BJ (cell line): ENCODE measurements around the gene AVL9. TPM values are rescaled to one million over a fixed set of nuclear protein-coding genes. Genes with fewer than 3 reads are reported as not detected.

Source experiments
- CTCF ChIA-PET: fragments of 350-600 bp; formaldehyde crosslinking; extraction: SDS; loops from one replicate; lab custom pipeline; 2021; ENCODE audit warnings: antibody characterized with exemption, inconsistent platforms; lab: Yijun Ruan, JAX
- POLR2A ChIA-PET: fragments of 300-600 bp; sonication (Branson Sonifier 250); formaldehyde crosslinking; extraction: SDS; loops from one replicate; lab custom pipeline; 2021; ENCODE audit warnings: antibody characterized with exemption; lab: Charles Lee
- DNase-seq: peaks from one replicate; pipeline ENCODE4 v3.0.0-alpha.2; 2011; ENCODE audit warnings: low read depth
- H3K27me3 ChIP-seq: 2 replicates; pipeline ENCODE4 v1.6.0; 2011; ENCODE audit warnings: low read length; ENCODE audit not compliant: control insufficient read depth, insufficient read depth
- H3K36me3 ChIP-seq: 2 replicates; pipeline ENCODE4 v1.5.1; 2011; ENCODE audit warnings: low read length; ENCODE audit not compliant: control insufficient read depth, insufficient read depth
- H3K4me3 ChIP-seq: 2 replicates; pipeline ENCODE4 v1.5.1; 2011; ENCODE audit warnings: low read depth, mild to moderate bottlenecking, control low read depth, low read length
- CTCF ChIP-seq: IDR thresholded peaks from 2 replicates; pipeline ENCODE4 v1.5.1; 2011; ENCODE audit warnings: low read depth, mild to moderate bottlenecking, control low read depth, inconsistent platforms, low read length, moderate library complexity; ENCODE audit not compliant: insufficient read depth
- polyA plus RNA-seq: library from polyadenylated mRNA; depleted of rRNA; stranded (reverse); fragments of >200 nt; gene quantifications from 2 replicates; pipeline ENCODE4 v1.2.3, GENCODE V29; 2011

The AVL9 gene
- polyA plus RNA-seq, 1 experiment, result 12.0 TPM

GRCh38 chr7:32481176-32481575 is 14.1 kb upstream of the AVL9 start:
- Histone ChIP-seq H3K36me3 (no peaks in the 10 kb centered on the region), H3K27me3 (no peaks in the 10 kb centered on the region; the same call in 1 of the 2 replicates), H3K4me3 (no peak overlapping the region)
- no peak for TF ChIP-seq CTCF
- DNase-seq, result no peak
- POLR2A ChIA-PET, result no interaction called here
- CTCF ChIA-PET, result interaction anchor here (8.2 kb wide), 1 partner anchor 274 kb away, joined by 170 read pairs; no protein-coding TSS in a partner anchor

DNA sequence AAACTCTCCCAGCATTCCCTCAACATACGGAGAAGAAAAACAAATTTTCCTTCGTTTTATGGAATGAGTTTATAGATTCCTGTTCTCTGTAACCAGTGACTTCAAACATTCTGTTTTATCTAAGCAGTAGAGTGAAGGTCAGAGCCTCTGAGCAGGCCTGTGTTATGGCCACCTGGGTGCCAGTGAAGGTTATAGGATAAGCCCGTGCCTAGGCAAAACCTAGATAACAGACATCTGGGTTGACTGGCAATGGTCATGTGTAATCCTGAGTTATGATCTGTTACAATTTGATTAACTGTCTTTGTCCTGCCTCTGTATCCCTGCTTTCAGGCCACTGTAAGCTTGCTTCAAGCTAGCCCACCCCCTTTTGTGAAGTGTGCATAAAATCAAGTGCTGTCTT is 13.4 kb upstream of the AVL9 start:
- POLR2A ChIA-PET, result no interaction called here
- DNase-seq, result no peak
- CTCF ChIA-PET, result no interaction called here
- no peaks in the 10 kb centered on the region; the same call in 1 of the 2 replicates for H3K27me3 ChIP-seq
- TF ChIP-seq CTCF, result no peak
- no peak overlapping the region for H3K4me3 ChIP-seq
- no peaks in the 10 kb centered on the region for H3K36me3 ChIP-seq

GRCh38 chr7:32489788-32490126 is 5.5 kb upstream of the AVL9 start:
- ChIA-PET POLR2A (no interaction called here), CTCF (interaction anchor here (0.9 to 2.0 kb wide), 3 partner anchors 10 to 618 kb away, joined by 3 to 14 read pairs (median 6); no protein-coding TSS in a partner anchor)
- H3K36me3 ChIP-seq, result no peaks in the 10 kb centered on the region; the same call in 1 of the 2 replicates
- H3K27me3 ChIP-seq, result no peaks in the 10 kb centered on the region
- no peak for DNase-seq
- peak overlapping the region; percentile 78 for H3K4me3 ChIP-seq
- TF ChIP-seq CTCF, result no peak

DNA sequence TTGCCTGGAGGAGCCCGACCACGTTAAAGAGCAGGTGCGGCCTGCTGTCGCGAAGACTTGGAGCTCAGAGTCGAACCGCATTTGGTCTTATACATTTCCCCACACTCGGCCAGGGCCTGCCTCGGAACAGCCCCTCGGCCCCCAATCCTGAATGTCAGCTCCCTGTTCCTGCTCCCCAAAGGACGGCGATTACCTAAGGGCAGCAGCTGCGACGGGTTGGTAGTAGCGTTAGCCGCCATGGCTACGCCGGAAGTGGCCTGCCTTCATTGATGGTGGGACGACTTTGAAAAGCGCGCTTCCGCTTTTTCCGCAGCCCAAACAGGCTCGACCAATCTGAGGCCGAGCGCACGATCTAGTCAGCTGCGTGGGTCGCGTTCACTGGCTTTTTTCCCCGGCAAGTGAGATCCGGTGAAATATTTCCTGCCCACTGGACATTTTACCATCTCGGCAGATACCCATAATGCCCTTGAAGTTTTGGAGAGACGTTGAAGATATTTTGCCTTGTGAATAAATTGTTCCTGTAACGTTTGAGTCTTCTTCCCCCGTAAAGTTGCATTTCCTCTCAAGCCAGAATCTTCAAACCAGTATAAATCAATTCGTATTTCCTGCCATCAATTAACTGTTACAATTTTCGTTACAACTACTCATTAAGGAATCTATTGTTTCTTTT is 5.0 kb upstream of the AVL9 start, which contains the start of gene LSM5:
TSS of gene LSM5 (minus strand) at position 254 of the 670 bp plus-strand sequence. CDS start at position 239, 15 bp downstream.
- POLR2A ChIA-PET, result no interaction called here
- no peak for TF ChIP-seq CTCF
- peak; percentile 64 for DNase-seq
- CTCF ChIA-PET, result interaction anchor here (0.9 to 2.0 kb wide), 3 partner anchors 10 to 618 kb away, joined by 3 to 14 read pairs (median 6); no protein-coding TSS in a partner anchor
- H3K27me3 ChIP-seq, result no peaks in the 10 kb centered on the region
- H3K4me3 ChIP-seq, result peak within 1 kb of the TSS; percentile 78
- no peaks in the 10 kb centered on the region; the same call in 1 of the 2 replicates for H3K36me3 ChIP-seq

DNA sequence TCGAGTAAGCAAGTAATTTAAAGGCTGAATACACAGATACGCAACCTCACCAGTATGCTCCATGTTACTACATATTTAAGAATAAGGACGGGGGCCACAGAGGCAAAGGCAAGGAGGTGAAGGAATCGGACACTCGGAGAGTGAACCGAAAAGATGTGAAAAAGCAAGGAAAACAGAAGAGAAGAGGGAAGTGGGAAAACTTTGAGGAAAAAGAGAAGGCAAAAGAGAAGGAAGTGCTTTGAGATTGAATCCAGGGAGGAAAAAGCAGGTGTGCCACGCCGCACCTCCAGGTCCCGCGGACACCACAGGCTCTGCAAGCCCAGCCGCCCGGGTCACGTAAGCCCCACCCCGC is 367 bp upstream of the AVL9 start:
- peak overlapping the region; percentile 58 for H3K4me3 ChIP-seq
- no peak for DNase-seq
- ChIA-PET CTCF (interaction anchor here (0.6 kb wide), 1 partner anchor 198 kb away, joined by 3 read pairs; no protein-coding TSS in a partner anchor), POLR2A (no interaction called here)
- no peak for TF ChIP-seq CTCF
- no peaks in the 10 kb centered on the region for H3K36me3 ChIP-seq
- H3K27me3 ChIP-seq, result no peaks in the 10 kb centered on the region
